Measurements from ENCODE around the gene KLHL25.
"Not testable (repeated sequence)": the region's sequence is repeated elsewhere in the genome, so short reads cannot be mapped to it uniquely, and the experiment has no call there.

Gene KLHL25

DNA sequence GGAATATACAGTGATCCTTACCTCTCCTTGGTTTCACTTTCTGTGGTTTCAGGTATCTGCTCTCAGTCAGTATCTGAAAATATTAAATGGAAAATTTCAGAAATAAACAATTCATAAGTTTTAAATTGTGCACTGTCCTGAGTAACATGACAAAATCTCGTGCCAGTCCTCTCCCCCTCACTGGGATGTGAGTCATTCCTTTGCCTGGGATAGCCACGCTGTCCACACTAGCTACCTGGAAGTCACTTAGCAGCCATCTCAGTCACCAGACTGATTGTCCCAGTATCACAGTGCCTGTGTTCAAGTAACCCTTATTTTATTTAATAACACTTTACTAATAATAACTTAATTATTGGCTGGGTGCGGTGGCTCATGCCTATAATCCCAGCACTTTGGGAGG, 15.3 kb upstream of the KLHL25 start:
- no peak overlapping the region for H3K27ac ChIP-seq (ENCODE audit: low read depth in 2 of 2, low read length in 2 of 2)
- H3K4me1 ChIP-seq (ENCODE audit: control insufficient read depth in 2 of 2, insufficient read depth in 2 of 2, low read length in 2 of 2) = no peaks in the 10 kb centered on the region
- no peak overlapping the region for H3K9ac ChIP-seq (ENCODE audit: low read depth in 1 of 2, low read length in 2 of 2)
- H3K9me3 ChIP-seq (ENCODE audit: control insufficient read depth in 2 of 2, low read length in 2 of 2) = no peaks in the 10 kb centered on the region
- H3K4me3 ChIP-seq (ENCODE audit: low read length in 2 of 2) = no peak overlapping the region
- H3K36me3 ChIP-seq (ENCODE audit: control insufficient read depth in 2 of 2, insufficient read depth in 2 of 2, low read length in 2 of 2) = no peaks in the 10 kb centered on the region
- no peaks in the 10 kb centered on the region for H3K27me3 ChIP-seq (ENCODE audit: control insufficient read depth in 2 of 2, insufficient read depth in 2 of 2, low read length in 2 of 2)

DNA sequence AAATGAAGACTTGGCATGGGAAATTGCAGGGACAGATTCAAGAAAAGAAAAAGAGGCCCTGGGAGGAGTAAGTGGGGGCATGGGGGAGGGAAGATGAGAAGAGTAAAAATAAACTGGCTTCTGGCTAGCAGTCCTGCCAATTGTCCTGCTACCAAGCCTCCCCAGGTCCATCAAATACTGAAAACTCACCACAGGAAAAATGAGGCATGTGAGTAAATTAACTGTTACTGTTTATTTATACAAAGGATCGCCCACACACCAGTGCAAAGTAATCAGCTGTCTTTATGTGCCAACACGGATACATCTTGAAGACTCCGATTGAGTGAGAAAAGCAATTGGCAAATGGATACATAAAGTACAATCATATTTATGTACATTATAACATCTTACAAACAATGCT, 10.7 kb upstream of the KLHL25 start:
- Histone ChIP-seq H3K9me3 (ENCODE audit: control insufficient read depth in 2 of 2, low read length in 2 of 2) (no peaks in the 10 kb centered on the region), H3K4me1 (ENCODE audit: control insufficient read depth in 2 of 2, insufficient read depth in 2 of 2, low read length in 2 of 2) (peaks cover 4 to 6% of the 10 kb centered on the region in 2 donors), H3K9ac (ENCODE audit: low read depth in 1 of 2, low read length in 2 of 2) (no peak overlapping the region), H3K36me3 (ENCODE audit: control insufficient read depth in 2 of 2, insufficient read depth in 2 of 2, low read length in 2 of 2) (no peaks in the 10 kb centered on the region), H3K4me3 (ENCODE audit: low read length in 2 of 2) (no peak overlapping the region), H3K27me3 (ENCODE audit: control insufficient read depth in 2 of 2, insufficient read depth in 2 of 2, low read length in 2 of 2) (no peaks in the 10 kb centered on the region), H3K27ac (ENCODE audit: low read depth in 2 of 2, low read length in 2 of 2) (no peak overlapping the region)

DNA sequence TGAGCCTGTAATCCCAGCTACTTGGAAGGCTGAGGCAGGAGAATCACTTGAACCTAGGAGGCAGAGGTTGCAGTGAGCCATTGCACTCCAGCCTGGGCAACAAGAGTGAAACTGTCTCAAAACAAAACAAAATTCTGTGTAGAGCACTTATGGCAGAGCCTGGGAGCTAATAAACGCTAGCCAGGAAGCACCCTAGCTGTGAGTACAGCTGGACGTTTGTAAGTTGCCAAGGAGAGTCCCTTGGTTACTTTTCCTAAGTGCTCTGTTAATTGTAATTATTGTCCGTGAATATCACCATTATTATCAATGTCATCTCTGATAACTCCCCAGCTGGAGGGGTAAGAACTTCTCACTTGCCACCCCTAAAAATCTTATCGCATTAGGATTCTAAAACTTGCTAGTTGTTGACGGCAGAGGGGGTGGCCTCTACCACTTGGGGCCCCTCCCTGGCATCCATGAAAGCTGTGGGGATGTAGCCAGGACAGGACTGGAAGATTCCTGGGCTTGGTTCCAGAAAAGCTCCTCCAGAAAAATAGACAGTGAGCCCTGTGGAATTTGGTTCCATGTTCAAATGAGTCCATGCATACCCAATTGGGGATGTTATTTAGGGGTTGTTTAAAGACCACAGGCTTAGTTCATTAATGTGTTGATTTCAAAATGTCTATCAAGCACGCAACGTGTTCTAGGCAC, 9.9 kb upstream of the KLHL25 start:
- no peak overlapping the region for H3K4me3 ChIP-seq (ENCODE audit: low read length in 2 of 2)
- no peaks in the 10 kb centered on the region for H3K9me3 ChIP-seq (ENCODE audit: control insufficient read depth in 2 of 2, low read length in 2 of 2)
- H3K36me3 ChIP-seq (ENCODE audit: control insufficient read depth in 2 of 2, insufficient read depth in 2 of 2, low read length in 2 of 2) = no peaks in the 10 kb centered on the region
- no peaks in the 10 kb centered on the region for H3K27me3 ChIP-seq (ENCODE audit: control insufficient read depth in 2 of 2, insufficient read depth in 2 of 2, low read length in 2 of 2)
- H3K4me1 ChIP-seq (ENCODE audit: control insufficient read depth in 2 of 2, insufficient read depth in 2 of 2, low read length in 2 of 2) = peaks cover 4 to 11% of the 10 kb centered on the region in 2 donors
- no peak overlapping the region for H3K9ac ChIP-seq (ENCODE audit: low read depth in 1 of 2, low read length in 2 of 2)
- H3K27ac ChIP-seq (ENCODE audit: low read depth in 2 of 2, low read length in 2 of 2) = no peak overlapping the region

DNA sequence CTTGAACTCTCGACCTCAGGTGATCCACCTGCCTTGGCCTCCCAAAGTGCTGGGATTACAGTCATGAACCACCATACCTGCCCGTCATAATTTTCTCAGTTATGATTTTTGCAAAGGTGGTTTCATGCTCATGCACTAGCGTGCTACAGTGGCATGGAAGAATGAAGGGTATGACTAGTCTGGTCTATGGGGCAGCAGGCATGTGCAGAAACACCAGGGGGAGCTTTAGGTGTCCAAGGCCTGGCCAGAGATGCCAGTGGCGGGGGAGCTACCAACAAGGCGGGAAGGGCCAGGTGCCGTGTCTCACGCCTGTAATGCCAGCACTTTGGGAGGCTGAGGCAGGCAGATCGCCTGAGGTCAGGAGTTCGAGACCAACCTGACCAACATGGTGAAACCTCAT, 7.9 kb upstream of the KLHL25 start:
- not testable (repeated sequence) for H3K36me3 ChIP-seq (ENCODE audit: control insufficient read depth in 2 of 2, insufficient read depth in 2 of 2, low read length in 2 of 2); H3K9me3 ChIP-seq (ENCODE audit: control insufficient read depth in 2 of 2, low read length in 2 of 2); H3K9ac ChIP-seq (ENCODE audit: low read depth in 1 of 2, low read length in 2 of 2); H3K4me3 ChIP-seq (ENCODE audit: low read length in 2 of 2); H3K27me3 ChIP-seq (ENCODE audit: control insufficient read depth in 2 of 2, insufficient read depth in 2 of 2, low read length in 2 of 2); H3K27ac ChIP-seq (ENCODE audit: low read depth in 2 of 2, low read length in 2 of 2)
- peaks cover 4 to 11% of the 10 kb centered on the region in 2 donors for H3K4me1 ChIP-seq (ENCODE audit: control insufficient read depth in 2 of 2, insufficient read depth in 2 of 2, low read length in 2 of 2)

DNA sequence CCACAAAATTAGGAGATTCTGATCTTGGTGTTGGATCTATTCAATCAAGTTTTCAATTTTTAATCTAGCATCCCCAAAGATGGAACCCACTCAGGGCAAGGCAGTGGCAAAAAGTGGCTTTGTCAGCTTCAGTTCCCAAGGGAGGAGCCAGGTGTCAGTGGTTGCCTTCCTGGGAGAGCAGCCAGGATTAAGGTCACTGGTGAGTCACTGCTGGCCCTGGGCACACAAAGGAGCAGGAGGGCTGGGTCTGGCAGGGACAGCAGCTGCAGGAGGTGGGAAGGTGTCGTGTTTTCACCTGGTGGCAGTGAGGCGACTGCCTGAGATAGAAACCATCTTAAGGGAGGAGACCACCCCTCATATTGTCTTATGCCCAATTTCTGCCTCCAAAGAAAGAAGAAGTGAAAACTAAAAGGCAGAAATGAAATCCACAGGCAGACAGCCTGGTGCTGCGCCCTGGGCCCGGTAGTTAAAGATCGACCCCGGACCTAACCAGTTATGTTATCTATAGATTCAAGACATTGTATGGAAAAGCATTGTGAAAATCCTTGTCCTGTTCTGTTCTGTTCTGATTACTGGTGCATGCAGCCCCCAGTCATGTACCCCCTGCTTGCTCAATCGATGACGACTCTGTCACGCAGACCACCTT, 5.9 kb upstream of the KLHL25 start:
- peak overlapping the region in 1 of 2 donors; percentile 45 for H3K9ac ChIP-seq (ENCODE audit: low read depth in 1 of 2, low read length in 2 of 2)
- no peaks in the 10 kb centered on the region for H3K9me3 ChIP-seq (ENCODE audit: control insufficient read depth in 2 of 2, low read length in 2 of 2)
- no peak overlapping the region for H3K4me3 ChIP-seq (ENCODE audit: low read length in 2 of 2)
- H3K36me3 ChIP-seq (ENCODE audit: control insufficient read depth in 2 of 2, insufficient read depth in 2 of 2, low read length in 2 of 2) = no peaks in the 10 kb centered on the region
- no peaks in the 10 kb centered on the region for H3K27me3 ChIP-seq (ENCODE audit: control insufficient read depth in 2 of 2, insufficient read depth in 2 of 2, low read length in 2 of 2)
- H3K4me1 ChIP-seq (ENCODE audit: control insufficient read depth in 2 of 2, insufficient read depth in 2 of 2, low read length in 2 of 2) = peaks cover 4 to 16% of the 10 kb centered on the region in 2 donors
- peak overlapping the region; percentile 20 to 23 for H3K27ac ChIP-seq (ENCODE audit: low read depth in 2 of 2, low read length in 2 of 2)

DNA sequence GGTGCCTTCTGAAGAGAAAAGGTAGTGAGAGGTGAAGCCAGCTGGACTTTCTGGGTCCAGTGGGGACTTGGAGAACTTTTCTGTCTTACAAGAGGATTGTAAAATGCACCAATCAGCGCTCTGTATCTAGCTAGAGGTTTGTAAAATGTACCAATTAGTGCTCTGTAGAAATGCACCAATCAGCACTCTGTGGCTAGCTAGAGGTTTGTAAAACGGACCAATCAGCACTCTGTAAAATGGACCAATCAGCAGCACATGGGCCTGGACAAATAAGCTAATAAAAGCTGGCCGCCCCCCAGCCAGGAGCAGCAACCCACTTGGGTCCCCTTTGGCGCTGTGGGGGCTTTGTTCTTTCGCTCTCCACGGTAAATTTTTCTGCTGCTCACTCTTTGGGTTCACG, 1.6 kb upstream of the KLHL25 start:
- H3K36me3 ChIP-seq (ENCODE audit: control insufficient read depth in 2 of 2, insufficient read depth in 2 of 2, low read length in 2 of 2); H3K9me3 ChIP-seq (ENCODE audit: control insufficient read depth in 2 of 2, low read length in 2 of 2); H3K27ac ChIP-seq (ENCODE audit: low read depth in 2 of 2, low read length in 2 of 2); H3K9ac ChIP-seq (ENCODE audit: low read depth in 1 of 2, low read length in 2 of 2); H3K4me3 ChIP-seq (ENCODE audit: low read length in 2 of 2); H3K27me3 ChIP-seq (ENCODE audit: control insufficient read depth in 2 of 2, insufficient read depth in 2 of 2, low read length in 2 of 2): not testable (repeated sequence)
- peaks cover 14 to 35% of the 10 kb centered on the region in 2 donors for H3K4me1 ChIP-seq (ENCODE audit: control insufficient read depth in 2 of 2, insufficient read depth in 2 of 2, low read length in 2 of 2)

DNA sequence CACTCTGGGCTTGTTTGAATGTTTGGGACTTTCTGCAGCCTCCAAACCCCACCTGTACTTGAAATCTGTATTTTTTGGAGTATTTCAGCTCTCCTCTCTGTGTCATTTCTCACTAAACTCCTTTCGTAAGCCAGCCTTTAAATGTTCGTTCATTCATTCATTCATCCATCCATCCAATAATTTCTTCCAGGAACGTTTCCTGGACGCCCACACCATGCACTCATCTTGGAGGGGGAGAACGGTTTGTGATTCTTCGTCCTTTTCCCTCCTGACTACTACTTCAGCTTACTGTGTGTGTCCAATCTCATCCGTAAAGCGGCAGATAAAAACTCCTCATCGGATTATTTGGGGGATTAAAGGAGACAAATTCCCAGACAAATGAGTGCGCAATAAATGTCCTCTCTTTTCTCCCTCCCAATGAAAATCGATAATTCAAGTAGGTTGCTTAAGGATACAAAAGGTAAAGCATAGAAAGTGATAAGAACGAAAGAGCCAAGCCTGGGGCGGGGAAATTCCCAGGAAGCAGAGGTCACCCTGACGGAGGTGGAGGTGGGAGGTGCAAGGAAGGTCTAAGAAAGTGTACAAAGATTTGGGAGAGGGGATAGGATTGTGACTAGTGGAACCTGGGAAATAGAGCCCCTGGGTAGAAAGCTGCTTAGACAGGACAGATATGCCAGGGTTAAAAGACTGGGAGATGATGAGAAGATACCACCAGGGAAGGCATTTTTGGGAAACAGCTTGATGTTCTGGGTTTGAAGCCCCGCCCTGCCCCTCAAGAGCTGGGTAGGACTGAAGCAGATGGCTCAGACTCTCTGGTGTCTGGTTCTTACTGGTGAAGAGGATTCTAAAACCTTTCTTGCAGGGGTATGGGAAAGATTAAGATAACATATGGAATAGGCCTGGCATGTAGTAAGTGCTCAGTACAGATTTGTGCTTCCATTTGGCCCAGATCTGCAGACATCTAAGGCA, 896 bp upstream of the KLHL25 start:
- Histone ChIP-seq H3K4me3 (ENCODE audit: low read length in 2 of 2) (peak overlapping the region; percentile 70 to 76), H3K27ac (ENCODE audit: low read depth in 2 of 2, low read length in 2 of 2) (peak overlapping the region in 1 of 2 donors; percentile 52)

DNA sequence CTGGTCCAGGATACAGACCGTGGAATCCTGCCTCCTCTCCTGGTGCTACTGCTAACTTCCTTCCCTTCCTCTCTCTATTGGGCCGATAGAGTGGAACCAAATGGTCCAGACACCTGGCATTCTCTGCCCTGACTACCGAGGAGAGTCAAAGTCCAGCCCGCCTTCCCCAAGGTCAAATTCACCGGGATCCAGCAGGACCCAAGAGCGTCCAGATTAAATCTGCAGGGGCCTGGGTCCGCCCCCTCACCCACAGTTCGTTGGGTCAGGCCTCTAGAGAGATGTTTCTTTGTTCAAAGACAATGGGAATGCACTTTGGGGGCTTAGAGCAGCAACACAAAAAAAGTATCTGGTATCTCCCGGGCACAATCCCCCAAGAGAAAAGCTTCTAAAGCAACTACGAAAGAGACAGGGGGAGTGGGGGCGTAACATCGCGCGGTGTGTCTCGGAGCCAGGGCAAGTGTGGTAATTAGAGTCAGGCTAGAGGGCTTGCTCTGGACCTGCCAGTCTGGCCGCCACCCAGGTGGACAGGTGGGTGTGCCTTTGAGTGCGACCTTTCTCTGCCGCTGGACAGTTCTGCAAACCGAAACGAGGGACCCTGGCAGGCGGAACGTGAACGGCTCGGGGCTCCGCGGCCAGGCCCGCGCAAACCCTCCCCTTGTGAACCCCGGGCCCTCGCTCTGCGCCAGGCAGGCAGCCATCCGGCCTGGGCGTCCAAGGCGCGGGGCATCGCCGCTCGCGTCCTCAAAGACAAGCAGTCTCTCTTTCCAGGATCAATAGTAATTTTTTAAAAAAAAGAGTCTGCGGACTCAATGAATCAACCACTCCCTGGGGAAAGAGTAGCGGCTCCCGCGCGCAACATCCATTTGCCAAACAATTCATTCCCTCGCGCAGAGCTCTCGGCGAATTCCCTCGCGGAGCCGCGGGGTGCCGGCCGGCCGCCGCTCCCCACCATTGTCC, 806 bp downstream of the KLHL25 start:
- Histone ChIP-seq H3K27ac (ENCODE audit: low read depth in 2 of 2, low read length in 2 of 2) (peak overlapping the region; percentile 81 to 82), H3K36me3 (ENCODE audit: control insufficient read depth in 2 of 2, insufficient read depth in 2 of 2, low read length in 2 of 2) (no peaks in the 10 kb centered on the region), H3K4me3 (ENCODE audit: low read length in 2 of 2) (peak overlapping the region; percentile 81 to 87), H3K27me3 (ENCODE audit: control insufficient read depth in 2 of 2, insufficient read depth in 2 of 2, low read length in 2 of 2) (no peaks in the 10 kb centered on the region), H3K9me3 (ENCODE audit: control insufficient read depth in 2 of 2, low read length in 2 of 2) (no peaks in the 10 kb centered on the region), H3K4me1 (ENCODE audit: control insufficient read depth in 2 of 2, insufficient read depth in 2 of 2, low read length in 2 of 2) (peaks cover 13 to 28% of the 10 kb centered on the region in 2 donors), H3K9ac (ENCODE audit: low read depth in 1 of 2, low read length in 2 of 2) (peak overlapping the region; percentile 72 to 77)

More for the DNA sequence above, 896 bp upstream of the KLHL25 start:
- peak overlapping the region; percentile 38 to 59 for H3K9ac ChIP-seq (ENCODE audit: low read depth in 1 of 2, low read length in 2 of 2)
- H3K27me3 ChIP-seq (ENCODE audit: control insufficient read depth in 2 of 2, insufficient read depth in 2 of 2, low read length in 2 of 2) = no peaks in the 10 kb centered on the region
- H3K36me3 ChIP-seq (ENCODE audit: control insufficient read depth in 2 of 2, insufficient read depth in 2 of 2, low read length in 2 of 2) = no peaks in the 10 kb centered on the region
- H3K4me1 ChIP-seq (ENCODE audit: control insufficient read depth in 2 of 2, insufficient read depth in 2 of 2, low read length in 2 of 2) = peaks cover 11 to 31% of the 10 kb centered on the region in 2 donors
- H3K9me3 ChIP-seq (ENCODE audit: control insufficient read depth in 2 of 2, low read length in 2 of 2) = no peaks in the 10 kb centered on the region

DNA sequence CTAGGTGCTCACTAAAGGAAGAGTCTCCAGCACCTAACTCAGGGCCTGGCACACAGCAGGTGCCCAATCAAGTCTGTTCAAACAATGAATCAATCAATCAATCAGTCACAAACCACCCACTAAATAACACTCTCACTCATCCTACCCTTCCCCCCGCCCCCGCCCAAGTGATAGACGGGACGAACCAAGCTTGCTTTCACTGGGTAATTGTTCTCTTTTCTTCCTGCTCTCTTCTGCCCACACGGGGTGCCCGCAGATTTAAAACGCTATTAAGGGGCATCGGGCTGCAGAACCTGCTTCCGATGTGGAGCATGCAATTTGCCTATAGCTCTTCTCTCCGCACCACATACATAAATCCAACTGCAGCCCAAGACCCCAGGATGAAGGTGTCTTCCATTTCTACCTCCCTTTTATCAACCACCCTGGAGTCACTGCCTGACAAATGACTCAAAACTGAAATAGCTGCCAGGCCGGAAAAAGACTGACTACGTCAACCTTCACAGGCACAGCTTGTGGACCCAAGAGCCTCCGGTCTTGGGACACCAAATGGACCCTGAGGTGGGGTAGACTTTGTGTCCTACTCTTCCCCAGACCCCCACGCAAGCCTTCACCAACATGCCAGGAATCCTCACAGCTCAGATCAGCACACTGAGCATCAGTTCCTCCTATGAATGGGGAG, 1.7 kb downstream of the KLHL25 start:
- H3K27ac ChIP-seq (ENCODE audit: low read depth in 2 of 2, low read length in 2 of 2) = no peak overlapping the region
- H3K4me3 ChIP-seq (ENCODE audit: low read length in 2 of 2) = peak overlapping the region; percentile 81 to 87
- H3K9ac ChIP-seq (ENCODE audit: low read depth in 1 of 2, low read length in 2 of 2) = peak overlapping the region; percentile 72 to 77

More for the DNA sequence above, 1.7 kb downstream of the KLHL25 start:
- Histone ChIP-seq H3K9me3 (ENCODE audit: control insufficient read depth in 2 of 2, low read length in 2 of 2) (no peaks in the 10 kb centered on the region), H3K4me1 (ENCODE audit: control insufficient read depth in 2 of 2, insufficient read depth in 2 of 2, low read length in 2 of 2) (peaks cover 13 to 28% of the 10 kb centered on the region in 2 donors), H3K27me3 (ENCODE audit: control insufficient read depth in 2 of 2, insufficient read depth in 2 of 2, low read length in 2 of 2) (no peaks in the 10 kb centered on the region), H3K36me3 (ENCODE audit: control insufficient read depth in 2 of 2, insufficient read depth in 2 of 2, low read length in 2 of 2) (no peaks in the 10 kb centered on the region)
